HEK293 (cell line): ENCODE results near the gene GALT.

ENCODE experiments used
- CTCF ChIA-PET: fragments of 350-600 bp; formaldehyde crosslinking; extraction: SDS; loops from one replicate; lab custom pipeline; 2021; ENCODE audit warnings: antibody characterized with exemption; lab: Yijun Ruan, JAX
- POLR2A ChIA-PET: fragments of 300-600 bp; formaldehyde crosslinking; extraction: SDS; loops from one replicate; lab custom pipeline; 2020; ENCODE audit warnings: antibody characterized with exemption, inconsistent platforms; lab: Yijun Ruan, JAX
- H3K27ac ChIP-seq: fragments of 200-500 bp; sonication (Bioruptor generic); 2 replicates; pipeline ENCODE4 v1.5.1; 2014; ENCODE audit warnings: low read depth, low read length, control low read depth, inconsistent platforms; ENCODE audit errors: extremely low read depth
- H3K36me3 ChIP-seq, 2 experiments: fragments of 200-500 bp in 1 of 2; sonication (Bioruptor generic) in 1 of 2; 1 replicate in 1 of 2; 2 replicates in 1 of 2; pipeline ENCODE4 v1.5.1; 2014 to 2017; ENCODE audit warnings: inconsistent platforms in 2 of 2, low read length in 2 of 2; ENCODE audit not compliant: control insufficient read depth in 2 of 2, insufficient read depth in 1 of 2
- H3K4me1 ChIP-seq: fragments of 200-500 bp; sonication (Bioruptor generic); 2 replicates; pipeline ENCODE4 v1.5.1; 2014; ENCODE audit warnings: mild to moderate bottlenecking, low read length, inconsistent platforms; ENCODE audit not compliant: control insufficient read depth, insufficient read depth
- H3K4me3 ChIP-seq: 2 replicates; pipeline ENCODE4 v1.5.1; 2011; ENCODE audit warnings: low read depth, mild to moderate bottlenecking, control low read depth, low read length, moderate library complexity
- H3K9me3 ChIP-seq: fragments of 200-500 bp; sonication (Bioruptor generic); 2 replicates; pipeline ENCODE4 v1.5.1; 2014; ENCODE audit warnings: low read depth, low read length, inconsistent platforms; ENCODE audit not compliant: control insufficient read depth, insufficient read depth
- GLIS1 ChIP-seq: fragments of 450-650 bp; formaldehyde crosslinking; IDR thresholded peaks from 2 replicates; pipeline ENCODE4 v1.5.1; 2016; ENCODE audit warnings: missing biosample characterization, missing genetic modification characterization
- KLF17 ChIP-seq: fragments of 450-650 bp; formaldehyde crosslinking; IDR thresholded peaks from 2 replicates; pipeline ENCODE4 v1.5.1; 2016; ENCODE audit warnings: missing biosample characterization, missing genetic modification characterization
- MYNN ChIP-seq: fragments of 450-650 bp; formaldehyde crosslinking; IDR thresholded peaks from 2 replicates; pipeline ENCODE4 v1.5.1; 2016; ENCODE audit warnings: missing biosample characterization, missing genetic modification characterization, borderline replicate concordance
- REST ChIP-seq: fragments of 450-650 bp; formaldehyde crosslinking; IDR thresholded peaks from 2 replicates; pipeline ENCODE4 v1.5.1; 2016; ENCODE audit warnings: missing biosample characterization, missing genetic modification characterization
- SALL2 ChIP-seq: fragments of 450-650 bp; formaldehyde crosslinking; IDR thresholded peaks from 2 replicates; pipeline ENCODE4 v1.5.0; 2017; ENCODE audit warnings: missing biosample characterization, mild to moderate bottlenecking, missing genetic modification characterization, borderline replicate concordance
- ZBTB17 ChIP-seq: fragments of 450-650 bp; formaldehyde crosslinking; IDR thresholded peaks from 2 replicates; pipeline ENCODE4 v1.5.1; 2016; ENCODE audit warnings: missing biosample characterization, missing genetic modification characterization
- ZBTB44 ChIP-seq: fragments of 450-650 bp; IDR thresholded peaks from 2 replicates; pipeline ENCODE4 v1.5.1; 2018; ENCODE audit warnings: missing biosample characterization, mild to moderate bottlenecking, missing genetic modification characterization
- ZBTB48 ChIP-seq: fragments of 450-650 bp; formaldehyde crosslinking; IDR thresholded peaks from 2 replicates; pipeline ENCODE4 v1.5.1; 2016; ENCODE audit warnings: missing biosample characterization, missing genetic modification characterization
- ZIC2 ChIP-seq: fragments of 450-650 bp; formaldehyde crosslinking; IDR thresholded peaks from 2 replicates; pipeline ENCODE4 v1.5.1; 2016; ENCODE audit warnings: missing biosample characterization, missing genetic modification characterization
- ZNF19 ChIP-seq: fragments of 450-650 bp; formaldehyde crosslinking; IDR thresholded peaks from 2 replicates; pipeline ENCODE4; 2016; ENCODE audit warnings: missing biosample characterization, missing genetic modification characterization, low read depth
- ZNF23 ChIP-seq: fragments of 450-650 bp; formaldehyde crosslinking; IDR thresholded peaks from 2 replicates; pipeline ENCODE4 v1.5.1; 2016; ENCODE audit warnings: missing biosample characterization, missing genetic modification characterization, borderline replicate concordance
- ZNF324 ChIP-seq: fragments of 450-650 bp; formaldehyde crosslinking; IDR thresholded peaks from 2 replicates; pipeline ENCODE4 v1.5.1; 2016; ENCODE audit warnings: missing biosample characterization, missing genetic modification characterization
- ZNF394 ChIP-seq: fragments of 450-650 bp; formaldehyde crosslinking; IDR thresholded peaks from 2 replicates; pipeline ENCODE4 v1.5.1; 2016; ENCODE audit warnings: missing biosample characterization, missing genetic modification characterization, mild to moderate bottlenecking, moderate library complexity, borderline replicate concordance
- ZNF501 ChIP-seq: fragments of 450-650 bp; formaldehyde crosslinking; IDR thresholded peaks from 2 replicates; pipeline ENCODE4 v1.5.1; 2016; ENCODE audit warnings: missing biosample characterization, missing genetic modification characterization
- ZNF530 ChIP-seq: fragments of 450-650 bp; formaldehyde crosslinking; IDR thresholded peaks from 2 replicates; pipeline ENCODE4 v1.5.1; 2016; ENCODE audit warnings: low read depth, missing biosample characterization, missing genetic modification characterization
- ZNF561 ChIP-seq: fragments of 450-650 bp; IDR thresholded peaks from 2 replicates; pipeline ENCODE4 v1.5.1; 2018; ENCODE audit warnings: missing biosample characterization, missing genetic modification characterization, borderline replicate concordance
- ZNF658 ChIP-seq: fragments of 450-650 bp; formaldehyde crosslinking; IDR thresholded peaks from 2 replicates; pipeline ENCODE4; 2016; ENCODE audit warnings: missing biosample characterization, missing genetic modification characterization
- ZNF747 ChIP-seq: fragments of 450-650 bp; formaldehyde crosslinking; IDR thresholded peaks from 2 replicates; pipeline ENCODE4 v1.5.1; 2016; ENCODE audit warnings: missing biosample characterization, missing genetic modification characterization
- ZSCAN5A ChIP-seq: fragments of 450-650 bp; formaldehyde crosslinking; IDR thresholded peaks from 2 replicates; pipeline ENCODE4 v1.5.1; 2016; ENCODE audit warnings: missing biosample characterization, missing genetic modification characterization

GALT gene

GRCh38 chr9:34688329-34689115 lies 42.0 kb downstream of the GALT start:
- no peak overlapping the region for H3K27ac ChIP-seq
- no peak overlapping the region for H3K4me3 ChIP-seq
- H3K36me3 ChIP-seq = no peaks in the 10 kb centered on the region
- TF ChIP-seq ZBTB44 (tag by site-specific recombination) (no peak), KLF17 (no peak), ZBTB48 (tag by site-specific recombination) (no peak), GLIS1 (tag by site-specific recombination) (no peak), ZNF324 (tag by site-specific recombination) (no peak), ZBTB17 (tag by site-specific recombination) (no peak), ZNF658 (no peak), ZNF19 (tag by site-specific recombination) (no peak), ZNF23 (tag by site-specific recombination) (no peak), SALL2 (tag by site-specific recombination) (no peak), ZIC2 (tag by site-specific recombination) (no peak), ZNF561 (tag by site-specific recombination) (no peak), REST (no peak), ZSCAN5A (no peak), ZNF530 (tag by site-specific recombination) (no peak), ZNF501 (no peak), MYNN (tag by site-specific recombination) (no peak), ZNF394 (tag by site-specific recombination) (no peak), ZNF747 (tag by site-specific recombination) (no peak)
- TF ChIP-seq, all 188 proteins: peak for 0
- CTCF ChIA-PET = interaction anchor here (8.3 kb wide), 1 partner anchor 13 kb away, joined by 99 read pairs; no protein-coding TSS in a partner anchor
- no peaks in the 10 kb centered on the region for H3K4me1 ChIP-seq
- POLR2A ChIA-PET = no interaction called here
- no peaks in the 10 kb centered on the region for H3K9me3 ChIP-seq
